ENCODE data around the gene SLC26A1.

DNA sequence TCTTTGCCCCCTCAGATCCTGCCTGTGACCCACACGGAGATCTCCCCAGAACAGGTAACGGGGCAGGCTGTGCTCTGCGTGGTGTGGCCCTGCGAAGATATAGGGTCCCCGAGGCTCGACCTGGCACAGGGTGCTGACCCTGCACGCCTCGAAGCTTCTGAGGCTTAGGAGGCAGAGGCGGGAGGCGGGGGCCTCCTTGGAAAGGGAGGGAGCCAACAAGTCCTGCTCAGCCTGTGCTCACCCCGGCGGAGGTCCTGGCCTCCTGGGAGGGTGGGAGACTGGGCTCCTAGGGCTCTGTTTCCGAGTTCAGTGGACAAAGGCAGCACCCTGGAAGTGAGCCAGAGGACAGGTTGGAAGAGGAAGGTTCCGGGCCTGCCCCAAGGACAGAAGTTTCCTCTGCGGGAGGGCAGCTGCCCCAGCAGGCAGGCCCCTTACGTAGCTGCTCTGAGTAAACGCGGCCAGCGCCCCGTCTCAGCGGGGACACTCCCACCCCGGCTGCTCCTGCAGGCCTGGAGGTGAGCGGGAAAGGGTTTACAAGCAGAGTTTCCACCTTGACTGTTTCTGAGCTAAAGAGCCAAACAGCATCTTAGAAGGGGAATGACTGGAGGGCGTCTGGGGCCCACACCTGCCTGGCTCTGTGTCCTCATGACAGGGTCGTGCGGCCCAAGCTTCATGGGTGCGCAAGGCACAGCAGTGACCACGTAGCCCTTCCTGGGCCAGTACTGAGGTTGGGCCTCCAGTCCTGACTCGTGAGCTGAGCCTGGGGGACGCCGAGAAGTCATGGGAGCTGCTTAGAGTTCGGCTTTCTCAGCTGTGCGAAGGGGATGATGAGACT is 44.9 kb downstream of the SLC26A1 start:
- TF ChIP-seq YY1 (IDR thresholded peaks at IDR 0.05; ENCODE audit: insufficient read depth, insufficient read length): no peak
- TF ChIP-seq ZNF274 (IDR thresholded peaks at IDR 0.05; ENCODE audit: low read depth, low read length): no peak

All from NT2/D1 (cell line).